B cell (primary cell): ENCODE results near the gene DDR2. TPM values are rescaled to one million over a fixed set of nuclear protein-coding genes. Genes with fewer than 3 reads are reported as not detected.

Source experiments
- ATAC-seq: fragments of 200-7000 bp; cut with Tn5 transposase; one replicate; pipeline ENCODE4 v1.10.0; 2021; ENCODE audit warnings: low read depth, mild to moderate bottlenecking, moderate number of reproducible peaks, moderate library complexity
- CTCF ChIA-PET: fragments of 350-600 bp; sonication (Branson Sonifier 250); formaldehyde crosslinking; loops from one replicate; lab custom pipeline; 2021; ENCODE audit warnings: antibody characterized with exemption, inconsistent platforms; lab: Charles Lee
- POLR2A ChIA-PET: fragments of 350-600 bp; sonication (Branson Sonifier 250); formaldehyde crosslinking; loops from one replicate; lab custom pipeline; 2021; ENCODE audit warnings: antibody characterized with exemption; lab: Charles Lee
- DNase-seq: peaks from one replicate; pipeline ENCODE4 v3.0.0; 2013
- H2AFZ ChIP-seq: 2 replicates; pipeline ENCODE4 v1.6.1; 2012; ENCODE audit warnings: mild to moderate bottlenecking, low read depth, low read length; ENCODE audit not compliant: insufficient read depth, poor library complexity, severe bottlenecking
- H3K27ac ChIP-seq, 2 donors: 1 replicate in 1 of 2; 2 replicates in 1 of 2; pipeline ENCODE4 v1.5.1; 2012 to 2013; ENCODE audit warnings: low read length in 2 of 2, mild to moderate bottlenecking in 2 of 2, moderate library complexity in 1 of 2
- H3K27me3 ChIP-seq, 4 experiments: fragments of 200-600 bp in 1 of 4; sonication (generic) in 1 of 4; replicated peaks in 1 of 4; 1 replicate in 2 of 4; 2 replicates in 2 of 4; pipeline versions ENCODE4 v1.6.1 to v1.7.0; 2013 to 2016; ENCODE audit warnings: low read length in 3 of 4, mild to moderate bottlenecking in 2 of 4, mixed read lengths in 1 of 4, moderate library complexity in 1 of 4; ENCODE audit not compliant: insufficient read depth in 4 of 4, control insufficient read depth in 3 of 4; ENCODE audit errors: control extremely low read depth in 1 of 4
- H3K36me3 ChIP-seq, 2 experiments: replicated peaks in 1 of 2; 1 replicate in 1 of 2; 2 replicates in 1 of 2; pipeline versions ENCODE4 v1.6.1 to v1.7.1; 2013; ENCODE audit warnings: low read length in 1 of 2; ENCODE audit not compliant: insufficient read depth in 2 of 2, control insufficient read depth in 1 of 2; ENCODE audit errors: control extremely low read depth in 1 of 2, extremely low read depth in 1 of 2
- H3K4me1 ChIP-seq, 2 donors: fragments of 200-600 bp in 1 of 2; sonication (generic) in 1 of 2; 1 replicate in 1 of 2; 2 replicates in 1 of 2; pipeline versions ENCODE4 v1.5.1 to v1.6.1; 2013 to 2017; ENCODE audit warnings: low read length in 2 of 2; ENCODE audit not compliant: control insufficient read depth in 2 of 2, insufficient read depth in 2 of 2
- H3K4me2 ChIP-seq: replicated peaks from 2 replicates; pipeline ENCODE3; 2012; ENCODE audit warnings: mild to moderate bottlenecking, low read depth, low read length; ENCODE audit not compliant: poor library complexity, severe bottlenecking
- H3K4me3 ChIP-seq, 5 experiments: fragments of 200-600 bp in 1 of 5; sonication (generic) in 1 of 5; 1 replicate in 3 of 5; 2 replicates in 2 of 5; pipeline versions ENCODE4 v1.5.1 to v1.7.0; 2011 to 2016; ENCODE audit warnings: low read length in 4 of 5, mild to moderate bottlenecking in 4 of 5, low read depth in 2 of 5, control low read depth in 1 of 5, moderate library complexity in 1 of 5; ENCODE audit not compliant: insufficient read depth in 1 of 5; ENCODE audit errors: control extremely low read depth in 1 of 5, extremely low read depth in 1 of 5
- H3K79me2 ChIP-seq: fragments of 200-600 bp; sonication (generic); one replicate; pipeline ENCODE4 v1.6.0; 2016; ENCODE audit warnings: low read length; ENCODE audit not compliant: control insufficient read depth, insufficient read depth
- H3K9ac ChIP-seq: fragments of 200-600 bp; sonication (generic); 2 replicates; pipeline ENCODE4 v1.6.1; 2017; ENCODE audit warnings: mild to moderate bottlenecking, low read length, moderate library complexity
- H3K9me3 ChIP-seq, 3 donors: one replicate each; pipeline versions ENCODE4 v1.6.1 to v1.7.1; 2013; ENCODE audit warnings: low read length in 2 of 3; ENCODE audit not compliant: control insufficient read depth in 2 of 3, insufficient read depth in 1 of 3; ENCODE audit errors: control extremely low read depth in 1 of 3
- H4K20me1 ChIP-seq: 2 replicates; pipeline ENCODE4 v1.6.0; 2012; ENCODE audit warnings: mild to moderate bottlenecking, low read length; ENCODE audit not compliant: insufficient read depth, control insufficient read depth, poor library complexity, severe bottlenecking
- H3K27ac Mint-ChIP-seq: one replicate; pipeline ENCODE4 v1.8.0; 2021; ENCODE audit warnings: mixed read lengths
- H3K27me3 Mint-ChIP-seq: one replicate; pipeline ENCODE4 v1.8.0; 2021; ENCODE audit warnings: mixed read lengths
- H3K4me1 Mint-ChIP-seq: one replicate; pipeline ENCODE4 v1.8.0; 2021; ENCODE audit warnings: mixed read lengths
- H3K4me3 Mint-ChIP-seq: one replicate; pipeline ENCODE4 v1.8.0; 2021; ENCODE audit warnings: mixed read lengths
- H3K9me3 Mint-ChIP-seq: one replicate; pipeline ENCODE4 v1.8.0; 2022; ENCODE audit warnings: mixed read lengths; ENCODE audit not compliant: insufficient read depth
- CTCF ChIP-seq: fragments of 200-600 bp; IDR thresholded peaks from one replicate; pipeline ENCODE4 v1.8.0; 2022; ENCODE audit warnings: antibody characterized with exemption, mild to moderate bottlenecking
- EZH2 ChIP-seq: IDR thresholded peaks from 2 replicates; pipeline ENCODE4 v1.6.1; 2012; ENCODE audit warnings: borderline replicate concordance, low read depth, mild to moderate bottlenecking, moderate library complexity, low read length; ENCODE audit not compliant: insufficient read depth, poor library complexity, severe bottlenecking
- WGBS: methylation state at CpG from one replicate; pipeline ENCODE4 v1.1.5; 2013; ENCODE audit warnings: missing lambda C conversion rate; ENCODE audit not compliant: insufficient coverage; 5-methylcytosine and 5-hydroxymethylcytosine counted together
- intact Hi-C: fragments of 100-400 bp; cut with micrococcal nuclease; formaldehyde crosslinking; loops from one replicate; pipeline ENCODE4 v1.10.0; 2022
- polyA plus RNA-seq: library from polyadenylated mRNA; depleted of rRNA; stranded (reverse); fragments of >200 nt; gene quantifications from 2 replicates; pipeline ENCODE4 v1.2.3, GENCODE V29; 2012
- total RNA-seq, 2 donors: library from RNA; stranded (reverse); fragments of 120-200 nt in 1 of 2; gene quantifications; 1 replicate in 1 of 2; 2 replicates in 1 of 2; pipeline versions ENCODE4 v1.2.3 to v1.2.4, GENCODE V29; 2013 to 2022

DDR2 gene
- total and polyA plus RNA-seq, 2 donors (not counting 1 experiment from before 2014, with no cell fraction given), result 0.12 to 0.24 TPM

GRCh38 chr1:162678439-162678838 lies 46.2 kb downstream of the DDR2 start:
- no peaks in the 10 kb centered on the region for H3K4me1 Mint-ChIP-seq
- DNase-seq (no peak), ATAC-seq (no peak)
- 98% methylated on average over 4 of the region's 4 CpGs for WGBS
- intact Hi-C loops, result no loop called here
- H3K4me3 Mint-ChIP-seq, result no peak overlapping the region
- Histone ChIP-seq H3K36me3 (no peaks in the 10 kb centered on the region), H3K27me3 (peaks cover 0 to 2% (median 0%) of the 10 kb centered on the region in 4 experiments), H3K79me2 (no peaks in the 10 kb centered on the region), H3K27ac (no peak overlapping the region), H3K9ac (no peak overlapping the region), H3K9me3 (no peaks in the 10 kb centered on the region), H3K4me1 (no peaks in the 10 kb centered on the region), H3K4me2 (no peak overlapping the region), H3K4me3 (no peak overlapping the region), H4K20me1 (no peaks in the 10 kb centered on the region), H2AFZ (no peak overlapping the region)
- peaks cover 4% of the 10 kb centered on the region for H3K9me3 Mint-ChIP-seq
- TF ChIP-seq CTCF (no peak), EZH2 (no peak)
- ChIA-PET CTCF (no interaction called here), POLR2A (no interaction called here)
- no peak overlapping the region for H3K27ac Mint-ChIP-seq
- H3K27me3 Mint-ChIP-seq, result peaks cover 5% of the 10 kb centered on the region

- H3K9ac ChIP-seq, result no peak overlapping the region
- no peak overlapping the region for H3K4me3 Mint-ChIP-seq
- ATAC-seq (no peak), DNase-seq (no peak)
- no peak overlapping the region for H3K4me2 ChIP-seq
- H3K9me3 ChIP-seq, result no peaks in the 10 kb centered on the region
- peaks cover 4% of the 10 kb centered on the region for H3K9me3 Mint-ChIP-seq
- H3K4me1 Mint-ChIP-seq, result no peaks in the 10 kb centered on the region
- no peaks in the 10 kb centered on the region for H3K36me3 ChIP-seq
- H3K79me2 ChIP-seq, result no peaks in the 10 kb centered on the region
- H3K27me3 ChIP-seq, result peaks cover 0 to 2% (median 0%) of the 10 kb centered on the region in 4 experiments
- intact Hi-C loops, result no loop called here
- WGBS, result no CpG with 5 or more reads among the region's 1 CpG
- no peak overlapping the region for H3K27ac ChIP-seq
- peaks cover 5% of the 10 kb centered on the region for H3K27me3 Mint-ChIP-seq
- H3K4me1 ChIP-seq, result no peaks in the 10 kb centered on the region
- CTCF ChIA-PET, result no interaction called here
- POLR2A ChIA-PET, result no interaction called here
- no peak overlapping the region for H3K4me3 ChIP-seq
- H2AFZ ChIP-seq, result no peak overlapping the region
- no peak for TF ChIP-seq CTCF
- no peak for TF ChIP-seq EZH2
- no peaks in the 10 kb centered on the region for H4K20me1 ChIP-seq
- H3K27ac Mint-ChIP-seq, result no peak overlapping the region
Observed at GRCh38 chr1:162679298-162679697, 47.0 kb downstream of the DDR2 start.
